ENCODE results near the gene CRYZL1. TPM values are rescaled to one million over a fixed set of nuclear protein-coding genes. Genes with fewer than 3 reads are reported as not detected.

Gene CRYZL1
- total and polyA plus RNA-seq, 2 donors (not counting 1 experiment from before 2014, with no cell fraction given) = 30.6 to 60.6 TPM

DNA sequence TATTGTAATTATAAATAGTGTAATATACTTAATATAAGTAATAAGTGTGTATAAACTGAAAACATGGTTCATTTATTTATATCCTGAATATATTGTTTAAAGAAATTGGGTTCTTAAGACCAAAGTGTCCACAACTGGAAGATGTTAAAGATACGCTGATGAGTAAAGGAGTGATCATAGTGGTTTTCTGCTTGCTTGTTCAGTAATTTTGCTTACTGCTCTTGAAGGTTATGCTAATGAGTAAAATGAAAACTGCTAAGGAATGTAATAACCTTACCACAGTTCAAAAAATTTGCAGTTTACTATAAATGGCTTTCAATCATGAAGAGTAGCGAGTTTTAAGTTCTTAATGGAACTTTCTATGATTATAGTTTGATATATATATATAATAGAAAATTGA, 75.0 kb downstream of the CRYZL1 start:
- Mint-ChIP-seq H3K27ac (no peak overlapping the region), H3K4me1 (peaks cover 5% of the 10 kb centered on the region), H3K27me3 (no peaks in the 10 kb centered on the region), H3K9me3 (ENCODE audit: insufficient read depth) (no peaks in the 10 kb centered on the region), H3K4me3 (no peak overlapping the region)
- H2AFZ ChIP-seq (ENCODE audit: insufficient read depth, low read depth, low read length, poor library complexity, severe bottlenecking) = no peak overlapping the region
- no peak for DNase-seq
- peaks cover 43% of the 10 kb centered on the region for H4K20me1 ChIP-seq (ENCODE audit: control insufficient read depth, insufficient read depth, low read length, poor library complexity, severe bottlenecking)
- ATAC-seq (ENCODE audit: low read depth) = no peak
- H3K4me1 ChIP-seq (ENCODE audit: control insufficient read depth in 2 of 2, insufficient read depth in 2 of 2, low read length in 2 of 2) = no peaks in the 10 kb centered on the region
- TF ChIP-seq, protein P1, sequence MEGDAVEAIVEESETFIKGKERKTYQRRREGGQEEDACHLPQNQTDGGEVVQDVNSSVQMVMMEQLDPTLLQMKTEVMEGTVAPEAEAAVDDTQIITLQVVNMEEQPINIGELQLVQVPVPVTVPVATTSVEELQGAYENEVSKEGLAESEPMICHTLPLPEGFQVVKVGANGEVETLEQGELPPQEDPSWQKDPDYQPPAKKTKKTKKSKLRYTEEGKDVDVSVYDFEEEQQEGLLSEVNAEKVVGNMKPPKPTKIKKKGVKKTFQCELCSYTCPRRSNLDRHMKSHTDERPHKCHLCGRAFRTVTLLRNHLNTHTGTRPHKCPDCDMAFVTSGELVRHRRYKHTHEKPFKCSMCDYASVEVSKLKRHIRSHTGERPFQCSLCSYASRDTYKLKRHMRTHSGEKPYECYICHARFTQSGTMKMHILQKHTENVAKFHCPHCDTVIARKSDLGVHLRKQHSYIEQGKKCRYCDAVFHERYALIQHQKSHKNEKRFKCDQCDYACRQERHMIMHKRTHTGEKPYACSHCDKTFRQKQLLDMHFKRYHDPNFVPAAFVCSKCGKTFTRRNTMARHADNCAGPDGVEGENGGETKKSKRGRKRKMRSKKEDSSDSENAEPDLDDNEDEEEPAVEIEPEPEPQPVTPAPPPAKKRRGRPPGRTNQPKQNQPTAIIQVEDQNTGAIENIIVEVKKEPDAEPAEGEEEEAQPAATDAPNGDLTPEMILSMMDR (IDR thresholded peaks at IDR 0.05) = no peak
- TF ChIP-seq EZH2 (IDR thresholded peaks at IDR 0.05; ENCODE audit: borderline replicate concordance, insufficient read depth, low read depth, low read length, poor library complexity, severe bottlenecking) = no peak
- H3K79me2 ChIP-seq (ENCODE audit: control insufficient read depth, insufficient read depth, low read length) = peaks cover 50% of the 10 kb centered on the region
- no CpG with 5 or more reads among the region's 2 CpGs for WGBS (ENCODE audit: insufficient coverage)
- no peak overlapping the region for H3K4me3 ChIP-seq (ENCODE audit: control extremely low read depth in 1 of 5, extremely low read depth in 1 of 5, insufficient read depth in 1 of 5, low read depth in 2 of 5, low read length in 4 of 5)
- H3K27me3 ChIP-seq (replicated peaks in 1 of 4; ENCODE audit: control extremely low read depth in 1 of 4, control insufficient read depth in 3 of 4, insufficient read depth in 4 of 4, low read length in 3 of 4) = no peaks in the 10 kb centered on the region
- no peak overlapping the region for H3K27ac ChIP-seq (ENCODE audit: low read length in 2 of 2)
- ChIA-PET CTCF (interaction anchor here (0.6 kb wide), 1 partner anchor 71 kb away, joined by 5 read pairs; no protein-coding TSS in a partner anchor), POLR2A (no interaction called here)
- no peak overlapping the region for H3K9ac ChIP-seq (ENCODE audit: low read length)
- no peaks in the 10 kb centered on the region for H3K9me3 ChIP-seq (ENCODE audit: control extremely low read depth in 1 of 3, control insufficient read depth in 2 of 3, insufficient read depth in 1 of 3, low read length in 2 of 3)
- intact Hi-C loops (cut with micrococcal nuclease) = no loop called here
- peaks cover 5 to 59% of the 10 kb centered on the region in 2 experiments for H3K36me3 ChIP-seq (replicated peaks in 1 of 2; ENCODE audit: control extremely low read depth in 1 of 2, control insufficient read depth in 1 of 2, extremely low read depth in 1 of 2, insufficient read depth in 2 of 2, low read length in 1 of 2)
- no peak overlapping the region for H3K4me2 ChIP-seq (replicated peaks; ENCODE audit: low read depth, low read length, poor library complexity, severe bottlenecking)

- CTCF ChIA-PET = no interaction called here
Measured at GRCh38 chr21:33562389-33562788, 79.2 kb downstream of the CRYZL1 start.

More at GRCh38 chr21:33562389-33562788, 79.2 kb downstream of the CRYZL1 start:
- intact Hi-C loops (cut with micrococcal nuclease) = no loop called here
- H3K27me3 Mint-ChIP-seq = no peaks in the 10 kb centered on the region
- Histone ChIP-seq H3K4me3 (ENCODE audit: control extremely low read depth in 1 of 5, extremely low read depth in 1 of 5, insufficient read depth in 1 of 5, low read depth in 2 of 5, low read length in 4 of 5) (no peak overlapping the region), H3K27ac (ENCODE audit: low read length in 2 of 2) (no peak overlapping the region), H3K4me2 (replicated peaks; ENCODE audit: low read depth, low read length, poor library complexity, severe bottlenecking) (no peak overlapping the region), H3K9ac (ENCODE audit: low read length) (no peak overlapping the region), H4K20me1 (ENCODE audit: control insufficient read depth, insufficient read depth, low read length, poor library complexity, severe bottlenecking) (peaks cover 55% of the 10 kb centered on the region), H2AFZ (ENCODE audit: insufficient read depth, low read depth, low read length, poor library complexity, severe bottlenecking) (no peak overlapping the region), H3K79me2 (ENCODE audit: control insufficient read depth, insufficient read depth, low read length) (peaks cover 73% of the 10 kb centered on the region), H3K9me3 (ENCODE audit: control extremely low read depth in 1 of 3, control insufficient read depth in 2 of 3, insufficient read depth in 1 of 3, low read length in 2 of 3) (no peaks in the 10 kb centered on the region), H3K36me3 (replicated peaks in 1 of 2; ENCODE audit: control extremely low read depth in 1 of 2, control insufficient read depth in 1 of 2, extremely low read depth in 1 of 2, insufficient read depth in 2 of 2, low read length in 1 of 2) (peaks cover 25 to 74% of the 10 kb centered on the region in 2 experiments), H3K27me3 (replicated peaks in 1 of 4; ENCODE audit: control extremely low read depth in 1 of 4, control insufficient read depth in 3 of 4, insufficient read depth in 4 of 4, low read length in 3 of 4) (no peaks in the 10 kb centered on the region), H3K4me1 (ENCODE audit: control insufficient read depth in 2 of 2, insufficient read depth in 2 of 2, low read length in 2 of 2) (no peaks in the 10 kb centered on the region)
- no peak for ATAC-seq (ENCODE audit: low read depth)
- no peak for DNase-seq
- TF ChIP-seq, protein P1 (IDR thresholded peaks at IDR 0.05) = no peak
- no peak for TF ChIP-seq EZH2 (IDR thresholded peaks at IDR 0.05; ENCODE audit: borderline replicate concordance, insufficient read depth, low read depth, low read length, poor library complexity, severe bottlenecking)
- no CpG with 5 or more reads among the region's 2 CpGs for WGBS (ENCODE audit: insufficient coverage)
- no peak overlapping the region for H3K27ac Mint-ChIP-seq
- no peaks in the 10 kb centered on the region for H3K9me3 Mint-ChIP-seq (ENCODE audit: insufficient read depth)
- POLR2A ChIA-PET = no interaction called here
- peaks cover 13% of the 10 kb centered on the region for H3K4me1 Mint-ChIP-seq
- H3K4me3 Mint-ChIP-seq = no peak overlapping the region

Measured in B cell (primary cell).